IMR-90 (cell line): ENCODE results near the gene FAM234A. TPM values are rescaled to one million over a fixed set of nuclear protein-coding genes. Genes with fewer than 3 reads are reported as not detected.

ENCODE experiments used
- ATAC-seq: fragments of 200-7000 bp; cut with Tn5 transposase; 2 replicates; pipeline ENCODE4 v1.9.1; 2020; ENCODE audit warnings: low read depth, mild to moderate bottlenecking, moderate library complexity
- BruUV-seq: library from RNA; stranded (reverse); fragments of 400-500 nt; replicated peaks from 2 replicates; lab custom pipeline; 2021; lab: Mats Ljungman, UMichigan
- CTCF ChIA-PET: fragments of 300-600 bp; formaldehyde crosslinking; extraction: SDS; loops from one replicate; lab custom pipeline; 2021; ENCODE audit warnings: antibody characterized with exemption; lab: Yijun Ruan, JAX
- POLR2A ChIA-PET: fragments of 300-600 bp; sonication (Branson Sonifier 250); formaldehyde crosslinking; loops from one replicate; lab custom pipeline; 2022; ENCODE audit warnings: antibody characterized with exemption; ENCODE audit not compliant: unreplicated experiment; lab: Charles Lee
- DNase-seq: peaks from one replicate; pipeline ENCODE4 v3.0.0; 2013
- H2AFZ ChIP-seq: replicated peaks from 2 replicates; pipeline ENCODE3; 2013; ENCODE audit warnings: low read length, mild to moderate bottlenecking; ENCODE audit not compliant: poor library complexity
- H2AK5ac ChIP-seq: 2 replicates; pipeline ENCODE4 v1.6.1; 2013; ENCODE audit warnings: low read depth, low read length, inconsistent platforms
- H2AK9ac ChIP-seq: replicated peaks from 2 replicates; pipeline ENCODE3; 2013; ENCODE audit warnings: mild to moderate bottlenecking, low read depth, low read length, moderate library complexity; ENCODE audit not compliant: poor library complexity
- H2BK120ac ChIP-seq: 2 replicates; pipeline ENCODE4 v1.6.1; 2013; ENCODE audit warnings: low read depth, low read length, inconsistent platforms
- H2BK15ac ChIP-seq: 3 replicates; pipeline ENCODE4 v1.6.1; 2013; ENCODE audit warnings: low read depth, low read length, inconsistent platforms
- H2BK20ac ChIP-seq: 2 replicates; pipeline ENCODE4 v1.6.1; 2013; ENCODE audit warnings: low read depth, mild to moderate bottlenecking, inconsistent platforms, low read length, moderate library complexity
- H2BK5ac ChIP-seq: 2 replicates; pipeline ENCODE4 v1.6.1; 2013; ENCODE audit warnings: mild to moderate bottlenecking, low read depth, low read length, inconsistent platforms; ENCODE audit not compliant: poor library complexity, severe bottlenecking
- H3K14ac ChIP-seq: replicated peaks from 2 replicates; pipeline ENCODE4 v1.6.1; 2013; ENCODE audit warnings: low read depth, low read length, inconsistent platforms
- H3K18ac ChIP-seq: 2 replicates; pipeline ENCODE4 v1.6.1; 2013; ENCODE audit warnings: low read depth, low read length, control low read depth
- H3K23ac ChIP-seq: 2 replicates; pipeline ENCODE4 v1.6.1; 2013; ENCODE audit warnings: low read depth, low read length, inconsistent platforms
- H3K27ac ChIP-seq: 2 replicates; pipeline ENCODE4 v1.5.1; 2013; ENCODE audit warnings: mild to moderate bottlenecking, control low read depth, low read length; ENCODE audit not compliant: insufficient read depth
- H3K27me3 ChIP-seq: 2 replicates; pipeline ENCODE4 v1.6.1; 2013; ENCODE audit warnings: low read length; ENCODE audit not compliant: control insufficient read depth, insufficient read depth
- H3K36me3 ChIP-seq: 2 replicates; pipeline ENCODE4 v1.6.1; 2013; ENCODE audit warnings: low read length, mixed read lengths; ENCODE audit not compliant: control insufficient read depth, insufficient read depth
- H3K4ac ChIP-seq: 2 replicates; pipeline ENCODE4 v1.6.1; 2013; ENCODE audit warnings: low read depth, low read length, inconsistent platforms
- H3K4me1 ChIP-seq: 2 replicates; pipeline ENCODE4 v1.6.1; 2013; ENCODE audit warnings: low read length, mixed read lengths; ENCODE audit not compliant: control insufficient read depth, insufficient read depth
- H3K4me2 ChIP-seq: 2 replicates; pipeline ENCODE4 v1.6.1; 2013; ENCODE audit warnings: low read depth, mild to moderate bottlenecking, control low read depth, low read length, moderate library complexity
- H3K4me3 ChIP-seq: 2 replicates; pipeline ENCODE4 v1.5.1; 2013; ENCODE audit warnings: low read depth, mild to moderate bottlenecking, control low read depth, low read length, moderate library complexity; ENCODE audit not compliant: insufficient read depth
- H3K56ac ChIP-seq: 2 replicates; pipeline ENCODE4 v1.6.1; 2013; ENCODE audit warnings: low read length, inconsistent platforms; ENCODE audit not compliant: insufficient read depth; ENCODE audit errors: extremely low read depth
- H3K79me1 ChIP-seq, 2 experiments: 2 replicates each; pipeline ENCODE4 v1.6.1; 2013; ENCODE audit warnings: low read length in 2 of 2, inconsistent platforms in 1 of 2, low read depth in 1 of 2
- H3K9ac ChIP-seq: 2 replicates; pipeline ENCODE4 v1.6.1; 2013; ENCODE audit warnings: low read depth, low read length, control low read depth
- H3K9me1 ChIP-seq: 2 replicates; pipeline ENCODE4 v1.6.1; 2013; ENCODE audit warnings: low read length, inconsistent platforms; ENCODE audit not compliant: insufficient read depth
- H3K9me3 ChIP-seq: 2 replicates; pipeline ENCODE4 v1.6.1; 2013; ENCODE audit warnings: low read length; ENCODE audit not compliant: control insufficient read depth, insufficient read depth
- H4K20me1 ChIP-seq: 2 replicates; pipeline ENCODE4 v1.6.1; 2013; ENCODE audit warnings: low read length, inconsistent platforms; ENCODE audit not compliant: insufficient read depth
- H4K5ac ChIP-seq: 2 replicates; pipeline ENCODE4 v1.6.1; 2013; ENCODE audit warnings: mild to moderate bottlenecking, low read depth, low read length, control low read depth
- H4K8ac ChIP-seq, 2 experiments: 2 replicates each; pipeline ENCODE4 v1.6.1; 2013; ENCODE audit warnings: low read depth in 2 of 2, low read length in 2 of 2, control low read depth in 1 of 2, inconsistent platforms in 1 of 2
- H4K91ac ChIP-seq: 2 replicates; pipeline ENCODE4 v1.6.1; 2013; ENCODE audit warnings: low read depth, low read length, inconsistent platforms; ENCODE audit not compliant: insufficient read depth
- BHLHE40 ChIP-seq: fragments of 150-350 bp; IDR thresholded peaks from 2 replicates; pipeline ENCODE4 v1.6.1; 2016; ENCODE audit warnings: mild to moderate bottlenecking, low read depth, low read length
- CEBPB ChIP-seq: IDR thresholded peaks from 2 replicates; pipeline ENCODE4 v1.6.1; 2012; ENCODE audit warnings: low read depth, low read length, improper control_type of control experiment
- CHD1 ChIP-seq: IDR thresholded peaks from 2 replicates; pipeline ENCODE4 v1.6.1; 2012; ENCODE audit warnings: low read depth, low read length, improper control_type of control experiment
- FOS ChIP-seq: fragments of 150-350 bp; IDR thresholded peaks from 2 replicates; pipeline ENCODE4 v1.6.1; 2016; ENCODE audit warnings: low read depth, low read length
- MAFK ChIP-seq: IDR thresholded peaks from 2 replicates; pipeline ENCODE4 v1.6.1; 2012; ENCODE audit warnings: low read depth, low read length, improper control_type of control experiment
- MAZ ChIP-seq: IDR thresholded peaks from 2 replicates; pipeline ENCODE4 v1.6.1; 2012; ENCODE audit warnings: low read depth, mild to moderate bottlenecking, low read length, improper control_type of control experiment, moderate library complexity, borderline replicate concordance
- MXI1 ChIP-seq: IDR thresholded peaks from 2 replicates; pipeline ENCODE4 v1.6.1; 2012; ENCODE audit warnings: low read depth, mild to moderate bottlenecking, low read length, moderate library complexity, borderline replicate concordance
- NFE2L2 ChIP-seq: fragments of 150-350 bp; IDR thresholded peaks from 2 replicates; pipeline ENCODE4 v1.6.1; 2016; ENCODE audit warnings: low read depth, mild to moderate bottlenecking, low read length
- POLR2A ChIP-seq: IDR thresholded peaks from 2 replicates; pipeline ENCODE4 v1.6.1; 2012; ENCODE audit warnings: mild to moderate bottlenecking, low read depth, low read length
- RAD21 ChIP-seq: IDR thresholded peaks from 2 replicates; pipeline ENCODE4 v1.6.1; 2012; ENCODE audit warnings: low read length, improper control_type of control experiment
- RCOR1 ChIP-seq: IDR thresholded peaks from 2 replicates; pipeline ENCODE4 v1.6.1; 2012; ENCODE audit warnings: mild to moderate bottlenecking, low read length, improper control_type of control experiment; ENCODE audit not compliant: insufficient replicate concordance
- RFX5 ChIP-seq: IDR thresholded peaks from 2 replicates; pipeline ENCODE4 v1.8.0; 2012; ENCODE audit warnings: low read depth, mild to moderate bottlenecking, low read length, moderate library complexity
- SMC3 ChIP-seq: fragments of 150-350 bp; IDR thresholded peaks from 2 replicates; pipeline ENCODE4 v1.6.1; 2016; ENCODE audit warnings: low read depth, mild to moderate bottlenecking, antibody characterized with exemption, low read length, moderate library complexity
- WGBS, 2 experiments: methylation state at CpG; one replicate each; pipeline versions ENCODE4 v1.1.5 to v1.1.7; 2013; ENCODE audit warnings: missing lambda C conversion rate in 2 of 2; ENCODE audit not compliant: insufficient read length in 1 of 2; ENCODE audit errors: extremely low coverage in 2 of 2; 5-methylcytosine and 5-hydroxymethylcytosine counted together
- dilution Hi-C: fragments of 300-500 bp; cut with HindIII; formaldehyde crosslinking; loops from one replicate; pipeline ENCODE4 v1.14.3; 2018; ENCODE audit warnings: low sequenced_read_pairs; ENCODE audit not compliant: unreplicated experiment
- in situ Hi-C: fragments of 300-500 bp; cut with MboI; formaldehyde crosslinking; loops from 3 replicates; pipeline ENCODE4 v1.14.3; 2019; ENCODE audit warnings: low sequenced_read_pairs, inconsistent platforms, mixed read lengths
- intact Hi-C: fragments of 100-400 bp; cut with micrococcal nuclease; formaldehyde crosslinking; loops from 2 replicates; pipeline ENCODE4 v1.10.0; 2022
- polyA plus RNA-seq, 3 experiments: library from polyadenylated mRNA; depleted of rRNA; stranded (reverse); fragments of >200 nt; gene quantifications; 2 replicates each; pipeline ENCODE4 v1.2.3, GENCODE V29; 2012; ENCODE audit warnings: low replicate concordance in 1 of 3
- total RNA-seq: library from RNA; depleted of rRNA; stranded (reverse); fragments of >200 nt; gene quantifications from 2 replicates; pipeline ENCODE4 v1.2.3, GENCODE V29; 2012
- TF ChIP-seq, protein P1 (sequence below): fragments of 150-350 bp; IDR thresholded peaks from 2 replicates; pipeline ENCODE4 v1.6.1; 2016; ENCODE audit warnings: low read depth, mild to moderate bottlenecking, low read length, moderate library complexity, borderline replicate concordance
- TF ChIP-seq, protein P2 (sequence below): fragments of 150-350 bp; IDR thresholded peaks from 2 replicates; pipeline ENCODE4 v1.6.1; 2017; ENCODE audit warnings: mild to moderate bottlenecking, antibody characterized with exemption, low read length, low read depth
- TF ChIP-seq, protein P3 (sequence below): conservative IDR thresholded peaks from 2 replicates; pipeline ENCODE4 v1.5.1; 2012; ENCODE audit warnings: mild to moderate bottlenecking, low read depth, low read length, improper control_type of control experiment

Gene FAM234A
- total and polyA plus RNA-seq, 2 of the 4 experiments (the other 2 are of a cell fraction): 30.3 to 64.2 TPM

DNA sequence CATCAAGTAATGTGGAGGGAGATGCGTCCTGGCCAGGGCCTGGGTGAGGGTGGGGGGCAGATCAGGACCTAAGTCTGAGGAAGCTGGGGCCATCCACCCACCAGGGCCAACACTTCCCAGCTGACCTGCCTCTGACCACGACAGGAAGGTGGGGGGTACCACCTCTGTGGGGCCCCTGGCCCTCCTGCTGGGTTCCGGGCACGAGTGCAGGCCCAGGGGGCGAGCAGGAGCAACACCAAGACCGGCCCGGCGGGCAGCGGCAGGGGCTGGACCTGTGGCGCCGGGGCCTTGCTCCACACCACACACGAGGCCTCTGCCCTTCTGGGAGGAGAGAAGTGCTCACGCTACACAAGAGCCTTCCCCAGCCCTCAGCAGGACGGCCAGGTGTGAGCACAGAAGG lies 61.7 kb downstream of the FAM234A start:
- ChIA-PET POLR2A (no interaction called here), CTCF (no interaction called here)
- Histone ChIP-seq H3K4ac (no peak overlapping the region), H2AFZ (peak overlapping the region; percentile 56), H3K79me1 (peaks cover 0 to 6% of the 10 kb centered on the region in 2 experiments; a peak in 2 of 4 replicates), H3K4me2 (no peak overlapping the region), H3K18ac (no peak overlapping the region), H3K23ac (no peak overlapping the region), H3K9me3 (no peaks in the 10 kb centered on the region), H3K56ac (no peak overlapping the region), H4K8ac (no peak overlapping the region), H3K9ac (no peak overlapping the region), H4K20me1 (no peaks in the 10 kb centered on the region; the same call in 1 of the 2 replicates), H2BK20ac (no peak overlapping the region), H3K14ac (no peak overlapping the region), H3K27me3 (no peaks in the 10 kb centered on the region), H3K27ac (no peak overlapping the region), H3K4me3 (no peak overlapping the region), H4K91ac (no peak overlapping the region), H3K36me3 (peaks cover 37% of the 10 kb centered on the region), H3K9me1 (no peaks in the 10 kb centered on the region), H2BK15ac (no peak overlapping the region), H2AK9ac (peak overlapping the region; percentile 87), H2BK5ac (no peak overlapping the region), H2AK5ac (no peak overlapping the region), H4K5ac (no peak overlapping the region), H2BK120ac (no peak overlapping the region), H3K4me1 (no peaks in the 10 kb centered on the region)
- ATAC-seq: no peak
- dilution Hi-C loops: no loop called here
- no TSS peak for BruUV-seq
- TF ChIP-seq, protein P1, sequence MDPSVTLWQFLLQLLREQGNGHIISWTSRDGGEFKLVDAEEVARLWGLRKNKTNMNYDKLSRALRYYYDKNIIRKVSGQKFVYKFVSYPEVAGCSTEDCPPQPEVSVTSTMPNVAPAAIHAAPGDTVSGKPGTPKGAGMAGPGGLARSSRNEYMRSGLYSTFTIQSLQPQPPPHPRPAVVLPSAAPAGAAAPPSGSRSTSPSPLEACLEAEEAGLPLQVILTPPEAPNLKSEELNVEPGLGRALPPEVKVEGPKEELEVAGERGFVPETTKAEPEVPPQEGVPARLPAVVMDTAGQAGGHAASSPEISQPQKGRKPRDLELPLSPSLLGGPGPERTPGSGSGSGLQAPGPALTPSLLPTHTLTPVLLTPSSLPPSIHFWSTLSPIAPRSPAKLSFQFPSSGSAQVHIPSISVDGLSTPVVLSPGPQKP: no peak
- no peak for TF ChIP-seq MAFK
- no peak for TF ChIP-seq RFX5
- TF ChIP-seq SMC3: no peak
- TF ChIP-seq BHLHE40: no peak
- TF ChIP-seq, protein P2, sequence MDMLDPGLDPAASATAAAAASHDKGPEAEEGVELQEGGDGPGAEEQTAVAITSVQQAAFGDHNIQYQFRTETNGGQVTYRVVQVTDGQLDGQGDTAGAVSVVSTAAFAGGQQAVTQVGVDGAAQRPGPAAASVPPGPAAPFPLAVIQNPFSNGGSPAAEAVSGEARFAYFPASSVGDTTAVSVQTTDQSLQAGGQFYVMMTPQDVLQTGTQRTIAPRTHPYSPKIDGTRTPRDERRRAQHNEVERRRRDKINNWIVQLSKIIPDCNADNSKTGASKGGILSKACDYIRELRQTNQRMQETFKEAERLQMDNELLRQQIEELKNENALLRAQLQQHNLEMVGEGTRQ: no peak
- no peak for TF ChIP-seq POLR2A
- TF ChIP-seq RCOR1: no peak
- no peak for TF ChIP-seq CEBPB
- TF ChIP-seq FOS: no peak
- no peak for TF ChIP-seq MXI1
- no peak for TF ChIP-seq CHD1
- TF ChIP-seq, protein P3, sequence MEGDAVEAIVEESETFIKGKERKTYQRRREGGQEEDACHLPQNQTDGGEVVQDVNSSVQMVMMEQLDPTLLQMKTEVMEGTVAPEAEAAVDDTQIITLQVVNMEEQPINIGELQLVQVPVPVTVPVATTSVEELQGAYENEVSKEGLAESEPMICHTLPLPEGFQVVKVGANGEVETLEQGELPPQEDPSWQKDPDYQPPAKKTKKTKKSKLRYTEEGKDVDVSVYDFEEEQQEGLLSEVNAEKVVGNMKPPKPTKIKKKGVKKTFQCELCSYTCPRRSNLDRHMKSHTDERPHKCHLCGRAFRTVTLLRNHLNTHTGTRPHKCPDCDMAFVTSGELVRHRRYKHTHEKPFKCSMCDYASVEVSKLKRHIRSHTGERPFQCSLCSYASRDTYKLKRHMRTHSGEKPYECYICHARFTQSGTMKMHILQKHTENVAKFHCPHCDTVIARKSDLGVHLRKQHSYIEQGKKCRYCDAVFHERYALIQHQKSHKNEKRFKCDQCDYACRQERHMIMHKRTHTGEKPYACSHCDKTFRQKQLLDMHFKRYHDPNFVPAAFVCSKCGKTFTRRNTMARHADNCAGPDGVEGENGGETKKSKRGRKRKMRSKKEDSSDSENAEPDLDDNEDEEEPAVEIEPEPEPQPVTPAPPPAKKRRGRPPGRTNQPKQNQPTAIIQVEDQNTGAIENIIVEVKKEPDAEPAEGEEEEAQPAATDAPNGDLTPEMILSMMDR: no peak
- TF ChIP-seq NFE2L2: no peak
- no peak for TF ChIP-seq RAD21
- no peak for TF ChIP-seq MAZ
- intact Hi-C loops: no loop called here
- 100% methylated on average over 1 of the region's 14 CpGs; no CpG with 5 or more reads in 1 of the 2 experiments for WGBS, 2 experiments
- in situ Hi-C loops: no loop called here
- DNase-seq: no peak
